ENCODE data around the gene SLC4A7. TPM values are rescaled to one million over a fixed set of nuclear protein-coding genes. Genes with fewer than 3 reads are reported as not detected.

The SLC4A7 gene
- total and polyA plus RNA-seq, 10 of the 15 experiments (the other 5 are each of a cell fraction or from before 2014, with no cell fraction given): 4.4 to 41.4 (median 18.3) TPM

DNA sequence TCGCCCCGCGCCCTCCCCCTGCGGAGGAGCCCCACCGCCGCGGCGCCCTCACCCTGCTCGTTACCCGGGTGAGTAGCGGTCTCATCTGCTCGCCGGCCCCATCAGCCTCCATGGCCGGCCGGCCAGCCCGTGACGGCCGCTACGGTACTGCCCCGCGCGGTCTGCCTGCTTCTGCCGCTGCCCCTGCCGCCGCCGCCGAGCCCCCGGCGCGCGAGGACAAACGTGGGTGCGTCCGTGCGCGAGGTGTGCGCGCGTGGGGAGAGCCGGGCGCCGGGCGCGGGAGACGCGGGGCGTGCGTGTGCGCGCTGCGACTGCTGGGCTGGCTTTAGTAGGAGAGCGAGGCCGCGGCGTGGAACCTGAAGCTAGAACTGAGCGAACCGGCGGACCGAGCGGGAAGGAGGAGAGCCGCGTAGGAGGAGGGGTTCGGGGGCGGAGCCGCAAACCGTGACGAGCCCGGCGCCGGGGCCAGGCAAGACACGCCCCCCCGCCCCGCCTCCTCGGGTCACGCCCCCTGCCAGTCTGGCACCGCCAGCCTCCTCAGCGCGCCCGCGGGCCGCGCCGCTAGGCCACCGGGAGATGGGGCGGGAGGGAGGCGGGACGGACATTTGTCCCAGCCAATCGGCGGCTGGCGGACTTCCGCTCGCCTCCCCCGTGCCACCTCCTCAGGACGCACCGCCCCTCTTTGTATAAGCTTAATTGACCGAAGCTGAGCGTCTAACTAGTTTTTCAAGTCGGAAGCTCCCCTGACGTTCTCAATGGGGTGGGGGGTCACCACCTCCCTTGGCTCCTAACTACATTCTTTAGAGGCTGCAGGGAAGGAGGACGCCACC, at the start of gene SLC4A7 (continued):
- TF ChIP-seq EP300 (IDR thresholded peaks at IDR 0.05; ENCODE audit: borderline replicate concordance in 1 of 2, control insufficient read depth in 1 of 2, low read depth in 2 of 2, low read length in 2 of 2) (no peak), SREBF1 (IDR thresholded peaks at IDR 0.05; ENCODE audit: low read length) (no peak), NR2C1 (IDR thresholded peaks at IDR 0.05) (peak; percentile 12), BRCA1 (IDR thresholded peaks at IDR 0.05; ENCODE audit: low read depth, low read length) (no peak), TAF1 (IDR thresholded peaks at IDR 0.05; ENCODE audit: borderline replicate concordance, low read depth, low read length) (peak; percentile 79; the same call in 1 of the 2 replicates), HCFC1 (IDR thresholded peaks at IDR 0.05; ENCODE audit: low read length) (no peak), SMAD1 (IDR thresholded peaks at IDR 0.05; ENCODE audit: low read depth, partially characterized antibody) (no peak), CHD1 (IDR thresholded peaks at IDR 0.05; ENCODE audit: low read depth, low read length) (no peak), HDAC6 (IDR thresholded peaks at IDR 0.05; ENCODE audit: unreplicated experiment) (peak; percentile 84), MTA3 (IDR thresholded peaks at IDR 0.05; ENCODE audit: borderline replicate concordance, low read length) (no peak)
- TF ChIP-seq, protein P1, sequence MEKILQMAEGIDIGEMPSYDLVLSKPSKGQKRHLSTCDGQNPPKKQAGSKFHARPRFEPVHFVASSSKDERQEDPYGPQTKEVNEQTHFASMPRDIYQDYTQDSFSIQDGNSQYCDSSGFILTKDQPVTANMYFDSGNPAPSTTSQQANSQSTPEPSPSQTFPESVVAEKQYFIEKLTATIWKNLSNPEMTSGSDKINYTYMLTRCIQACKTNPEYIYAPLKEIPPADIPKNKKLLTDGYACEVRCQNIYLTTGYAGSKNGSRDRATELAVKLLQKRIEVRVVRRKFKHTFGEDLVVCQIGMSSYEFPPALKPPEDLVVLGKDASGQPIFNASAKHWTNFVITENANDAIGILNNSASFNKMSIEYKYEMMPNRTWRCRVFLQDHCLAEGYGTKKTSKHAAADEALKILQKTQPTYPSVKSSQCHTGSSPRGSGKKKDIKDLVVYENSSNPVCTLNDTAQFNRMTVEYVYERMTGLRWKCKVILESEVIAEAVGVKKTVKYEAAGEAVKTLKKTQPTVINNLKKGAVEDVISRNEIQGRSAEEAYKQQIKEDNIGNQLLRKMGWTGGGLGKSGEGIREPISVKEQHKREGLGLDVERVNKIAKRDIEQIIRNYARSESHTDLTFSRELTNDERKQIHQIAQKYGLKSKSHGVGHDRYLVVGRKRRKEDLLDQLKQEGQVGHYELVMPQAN (conservative IDR thresholded peaks at IDR 0.05): peak; percentile 93
- TF ChIP-seq, protein P2, sequence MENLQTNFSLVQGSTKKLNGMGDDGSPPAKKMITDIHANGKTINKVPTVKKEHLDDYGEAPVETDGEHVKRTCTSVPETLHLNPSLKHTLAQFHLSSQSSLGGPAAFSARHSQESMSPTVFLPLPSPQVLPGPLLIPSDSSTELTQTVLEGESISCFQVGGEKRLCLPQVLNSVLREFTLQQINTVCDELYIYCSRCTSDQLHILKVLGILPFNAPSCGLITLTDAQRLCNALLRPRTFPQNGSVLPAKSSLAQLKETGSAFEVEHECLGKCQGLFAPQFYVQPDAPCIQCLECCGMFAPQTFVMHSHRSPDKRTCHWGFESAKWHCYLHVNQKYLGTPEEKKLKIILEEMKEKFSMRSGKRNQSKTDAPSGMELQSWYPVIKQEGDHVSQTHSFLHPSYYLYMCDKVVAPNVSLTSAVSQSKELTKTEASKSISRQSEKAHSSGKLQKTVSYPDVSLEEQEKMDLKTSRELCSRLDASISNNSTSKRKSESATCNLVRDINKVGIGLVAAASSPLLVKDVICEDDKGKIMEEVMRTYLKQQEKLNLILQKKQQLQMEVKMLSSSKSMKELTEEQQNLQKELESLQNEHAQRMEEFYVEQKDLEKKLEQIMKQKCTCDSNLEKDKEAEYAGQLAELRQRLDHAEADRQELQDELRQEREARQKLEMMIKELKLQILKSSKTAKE (IDR thresholded peaks at IDR 0.05; ENCODE audit: low read depth, poor library complexity, severe bottlenecking): no peak
- TF ChIP-seq, protein P3, sequence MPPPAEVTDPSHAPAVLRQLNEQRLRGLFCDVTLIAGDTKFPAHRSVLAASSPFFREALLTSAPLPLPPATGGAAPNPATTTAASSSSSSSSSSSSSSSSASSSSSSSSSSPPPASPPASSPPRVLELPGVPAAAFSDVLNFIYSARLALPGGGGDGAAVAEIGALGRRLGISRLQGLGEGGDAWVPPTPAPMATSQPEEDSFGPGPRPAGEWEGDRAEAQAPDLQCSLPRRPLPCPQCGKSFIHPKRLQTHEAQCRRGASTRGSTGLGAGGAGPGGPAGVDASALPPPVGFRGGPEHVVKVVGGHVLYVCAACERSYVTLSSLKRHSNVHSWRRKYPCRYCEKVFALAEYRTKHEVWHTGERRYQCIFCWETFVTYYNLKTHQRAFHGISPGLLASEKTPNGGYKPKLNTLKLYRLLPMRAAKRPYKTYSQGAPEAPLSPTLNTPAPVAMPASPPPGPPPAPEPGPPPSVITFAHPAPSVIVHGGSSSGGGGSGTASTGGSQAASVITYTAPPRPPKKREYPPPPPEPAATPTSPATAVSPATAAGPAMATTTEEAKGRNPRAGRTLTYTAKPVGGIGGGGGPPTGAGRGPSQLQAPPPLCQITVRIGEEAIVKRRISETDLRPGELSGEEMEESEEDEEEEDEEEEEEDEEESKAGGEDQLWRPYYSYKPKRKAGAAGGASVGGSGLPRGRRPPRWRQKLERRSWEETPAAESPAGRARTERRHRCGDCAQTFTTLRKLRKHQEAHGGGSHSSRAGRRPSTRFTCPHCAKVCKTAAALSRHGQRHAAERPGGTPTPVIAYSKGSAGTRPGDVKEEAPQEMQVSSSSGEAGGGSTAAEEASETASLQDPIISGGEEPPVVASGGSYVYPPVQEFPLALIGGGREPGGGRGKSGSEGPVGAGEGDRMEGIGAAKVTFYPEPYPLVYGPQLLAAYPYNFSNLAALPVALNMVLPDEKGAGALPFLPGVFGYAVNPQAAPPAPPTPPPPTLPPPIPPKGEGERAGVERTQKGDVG (CRISPR knock-in tag; IDR thresholded peaks at IDR 0.05): no peak
- TF ChIP-seq, protein P4, sequence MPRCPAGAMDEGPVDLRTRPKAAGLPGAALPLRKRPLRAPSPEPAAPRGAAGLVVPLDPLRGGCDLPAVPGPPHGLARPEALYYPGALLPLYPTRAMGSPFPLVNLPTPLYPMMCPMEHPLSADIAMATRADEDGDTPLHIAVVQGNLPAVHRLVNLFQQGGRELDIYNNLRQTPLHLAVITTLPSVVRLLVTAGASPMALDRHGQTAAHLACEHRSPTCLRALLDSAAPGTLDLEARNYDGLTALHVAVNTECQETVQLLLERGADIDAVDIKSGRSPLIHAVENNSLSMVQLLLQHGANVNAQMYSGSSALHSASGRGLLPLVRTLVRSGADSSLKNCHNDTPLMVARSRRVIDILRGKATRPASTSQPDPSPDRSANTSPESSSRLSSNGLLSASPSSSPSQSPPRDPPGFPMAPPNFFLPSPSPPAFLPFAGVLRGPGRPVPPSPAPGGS (IDR thresholded peaks at IDR 0.05; ENCODE audit: borderline replicate concordance, insufficient read depth, low read depth, low read length, poor library complexity, severe bottlenecking): peak; percentile 87
- TF ChIP-seq, protein P5, sequence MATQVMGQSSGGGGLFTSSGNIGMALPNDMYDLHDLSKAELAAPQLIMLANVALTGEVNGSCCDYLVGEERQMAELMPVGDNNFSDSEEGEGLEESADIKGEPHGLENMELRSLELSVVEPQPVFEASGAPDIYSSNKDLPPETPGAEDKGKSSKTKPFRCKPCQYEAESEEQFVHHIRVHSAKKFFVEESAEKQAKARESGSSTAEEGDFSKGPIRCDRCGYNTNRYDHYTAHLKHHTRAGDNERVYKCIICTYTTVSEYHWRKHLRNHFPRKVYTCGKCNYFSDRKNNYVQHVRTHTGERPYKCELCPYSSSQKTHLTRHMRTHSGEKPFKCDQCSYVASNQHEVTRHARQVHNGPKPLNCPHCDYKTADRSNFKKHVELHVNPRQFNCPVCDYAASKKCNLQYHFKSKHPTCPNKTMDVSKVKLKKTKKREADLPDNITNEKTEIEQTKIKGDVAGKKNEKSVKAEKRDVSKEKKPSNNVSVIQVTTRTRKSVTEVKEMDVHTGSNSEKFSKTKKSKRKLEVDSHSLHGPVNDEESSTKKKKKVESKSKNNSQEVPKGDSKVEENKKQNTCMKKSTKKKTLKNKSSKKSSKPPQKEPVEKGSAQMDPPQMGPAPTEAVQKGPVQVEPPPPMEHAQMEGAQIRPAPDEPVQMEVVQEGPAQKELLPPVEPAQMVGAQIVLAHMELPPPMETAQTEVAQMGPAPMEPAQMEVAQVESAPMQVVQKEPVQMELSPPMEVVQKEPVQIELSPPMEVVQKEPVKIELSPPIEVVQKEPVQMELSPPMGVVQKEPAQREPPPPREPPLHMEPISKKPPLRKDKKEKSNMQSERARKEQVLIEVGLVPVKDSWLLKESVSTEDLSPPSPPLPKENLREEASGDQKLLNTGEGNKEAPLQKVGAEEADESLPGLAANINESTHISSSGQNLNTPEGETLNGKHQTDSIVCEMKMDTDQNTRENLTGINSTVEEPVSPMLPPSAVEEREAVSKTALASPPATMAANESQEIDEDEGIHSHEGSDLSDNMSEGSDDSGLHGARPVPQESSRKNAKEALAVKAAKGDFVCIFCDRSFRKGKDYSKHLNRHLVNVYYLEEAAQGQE (IDR thresholded peaks at IDR 0.05; ENCODE audit: low read depth, low read length): no peak

Measured in GM12878 (cell line).